Measurements from ENCODE around the gene METAP1D.

METAP1D gene

DNA sequence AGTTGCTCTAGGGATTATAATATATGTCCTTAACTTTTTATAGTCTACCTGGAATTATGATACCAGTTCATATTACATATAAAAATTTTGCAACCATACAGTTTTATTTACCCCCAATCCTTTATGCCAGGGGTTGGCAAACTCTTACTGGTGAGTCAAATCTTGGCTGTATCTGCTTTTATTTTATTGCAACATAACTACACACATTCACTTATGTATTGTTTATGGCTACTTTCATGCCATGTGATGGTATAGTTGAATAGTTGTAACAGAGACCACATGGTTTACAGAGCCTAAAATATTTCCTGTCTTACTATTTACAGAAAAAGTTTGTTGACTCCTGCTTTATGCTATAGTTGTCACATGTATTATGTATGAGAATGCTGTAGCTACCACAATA lies 128.7 kb downstream of the METAP1D start:
- no peak for DNase-seq

- no peak for DNase-seq
Measured at GRCh38 chr2:172129404-172129803, 129.7 kb downstream of the METAP1D start.

All from amygdala (tissue), 56 donors.